CMK (cell line): ENCODE results near the gene ZDHHC13.

ENCODE experiments used
- DNase-seq: peaks from one replicate; pipeline ENCODE4 v3.0.0-alpha.2; 2010; ENCODE audit warnings: low read depth

The ZDHHC13 gene

DNA sequence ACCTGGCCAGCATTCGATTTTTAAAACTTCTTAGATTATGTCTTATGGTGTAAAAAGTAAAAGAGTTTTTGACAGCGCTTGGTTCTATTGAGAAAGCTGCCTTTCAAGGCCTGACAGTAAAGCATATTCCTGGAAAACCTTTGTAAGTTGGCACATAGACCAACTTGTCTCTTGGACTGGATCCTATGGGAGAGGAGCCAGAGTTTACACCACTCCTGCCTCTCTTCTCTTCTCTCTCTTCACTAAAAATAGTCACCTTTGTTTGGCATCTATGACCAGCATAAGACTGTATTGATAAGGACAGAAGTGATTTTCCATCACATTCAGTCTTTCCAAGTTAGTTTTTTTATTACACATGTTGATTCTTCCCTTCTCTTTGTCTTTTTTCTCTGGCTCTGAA lies 51.1 kb downstream of the ZDHHC13 start:
- DNase-seq, result no peak

DNA sequence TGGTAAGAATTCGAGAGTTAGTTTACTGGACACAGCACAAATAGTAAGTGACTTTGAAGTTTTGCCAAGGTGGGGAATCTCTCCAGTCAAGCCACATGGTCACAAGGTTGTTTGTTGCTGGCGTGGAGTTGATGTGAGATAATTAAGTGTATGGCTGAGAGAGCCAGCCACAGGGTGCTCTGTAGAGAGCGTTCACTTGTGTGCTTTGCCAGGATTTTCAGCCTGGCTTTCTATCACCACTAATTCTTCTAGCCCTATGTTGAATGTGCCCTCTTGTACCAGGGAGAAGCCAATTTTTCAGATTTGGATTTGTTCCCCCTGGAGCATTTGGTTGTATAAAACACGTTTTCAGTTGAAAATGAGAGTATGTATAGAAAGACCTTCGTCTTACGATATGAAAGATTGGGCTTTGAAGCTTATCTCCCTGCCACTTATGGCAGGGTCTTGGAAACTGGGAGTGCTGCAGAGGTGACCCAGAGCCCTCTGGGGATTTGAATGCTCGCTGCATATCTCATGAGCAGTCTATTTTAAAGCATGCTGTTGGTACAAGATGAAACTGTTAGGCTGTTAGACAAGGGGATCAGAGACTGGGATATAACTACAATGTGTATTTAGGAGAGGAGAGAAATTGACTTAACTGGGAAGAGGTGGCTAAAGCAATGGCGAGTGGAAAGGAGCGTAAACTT lies 56.2 kb downstream of the ZDHHC13 start:
- DNase-seq, result no peak

DNA sequence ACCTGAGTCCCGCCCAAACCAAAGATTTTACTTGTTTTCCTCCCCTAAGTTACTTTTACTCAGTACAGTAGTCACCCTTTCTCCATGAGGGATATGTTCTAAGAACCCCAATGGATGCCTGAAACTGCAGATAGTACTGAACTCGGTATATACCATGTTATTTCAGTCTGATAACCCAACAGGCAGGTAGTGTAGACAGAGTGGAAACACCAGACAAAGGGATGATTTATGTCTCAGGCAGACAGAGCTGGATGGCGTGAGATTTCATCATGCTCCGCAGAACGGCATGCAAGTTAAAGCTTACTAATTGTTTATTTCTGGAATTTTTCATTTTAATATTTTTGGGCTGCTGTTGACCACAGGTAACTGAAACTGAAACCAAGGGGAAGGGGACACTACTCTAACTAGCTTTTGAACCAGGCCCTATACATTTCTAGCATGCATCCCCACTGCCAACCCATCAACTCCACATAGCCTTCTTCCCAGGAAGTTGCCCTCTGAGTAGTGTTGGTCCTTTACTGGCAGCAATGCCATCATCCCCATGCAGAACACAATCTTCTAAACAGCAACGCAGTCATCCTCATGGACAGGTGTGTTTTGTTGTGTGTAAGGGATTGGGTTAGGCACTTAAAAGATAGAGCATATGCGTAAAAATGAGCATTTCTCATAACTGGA lies 57.1 kb downstream of the ZDHHC13 start:
- DNase-seq, result no peak

DNA sequence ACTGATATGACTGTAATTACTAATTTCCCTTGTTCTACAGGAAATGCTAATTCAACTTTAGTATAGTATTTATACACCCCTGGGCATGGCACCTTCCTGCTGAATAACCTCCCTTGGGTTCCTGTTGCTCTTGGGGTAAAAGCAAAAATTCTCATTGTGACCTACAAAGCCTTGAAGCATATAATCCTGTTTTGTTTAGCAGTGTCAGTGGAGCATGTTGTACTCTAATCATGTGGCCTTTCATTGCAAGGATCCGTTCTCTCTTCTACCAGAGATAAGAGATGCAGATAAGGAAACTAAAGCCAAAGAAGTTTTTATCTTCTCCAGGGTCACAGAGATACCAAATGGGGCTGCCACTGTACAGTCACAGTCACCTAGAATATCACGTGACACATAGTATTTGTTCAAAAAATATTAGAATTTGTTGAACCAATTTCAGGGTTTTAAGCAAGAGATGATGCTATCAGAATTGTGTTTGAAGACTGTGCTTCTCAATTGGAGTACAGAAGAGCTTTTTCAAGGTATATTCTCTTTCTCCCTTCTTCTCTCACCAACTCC lies 59.7 kb downstream of the ZDHHC13 start:
- DNase-seq, result no peak

DNA sequence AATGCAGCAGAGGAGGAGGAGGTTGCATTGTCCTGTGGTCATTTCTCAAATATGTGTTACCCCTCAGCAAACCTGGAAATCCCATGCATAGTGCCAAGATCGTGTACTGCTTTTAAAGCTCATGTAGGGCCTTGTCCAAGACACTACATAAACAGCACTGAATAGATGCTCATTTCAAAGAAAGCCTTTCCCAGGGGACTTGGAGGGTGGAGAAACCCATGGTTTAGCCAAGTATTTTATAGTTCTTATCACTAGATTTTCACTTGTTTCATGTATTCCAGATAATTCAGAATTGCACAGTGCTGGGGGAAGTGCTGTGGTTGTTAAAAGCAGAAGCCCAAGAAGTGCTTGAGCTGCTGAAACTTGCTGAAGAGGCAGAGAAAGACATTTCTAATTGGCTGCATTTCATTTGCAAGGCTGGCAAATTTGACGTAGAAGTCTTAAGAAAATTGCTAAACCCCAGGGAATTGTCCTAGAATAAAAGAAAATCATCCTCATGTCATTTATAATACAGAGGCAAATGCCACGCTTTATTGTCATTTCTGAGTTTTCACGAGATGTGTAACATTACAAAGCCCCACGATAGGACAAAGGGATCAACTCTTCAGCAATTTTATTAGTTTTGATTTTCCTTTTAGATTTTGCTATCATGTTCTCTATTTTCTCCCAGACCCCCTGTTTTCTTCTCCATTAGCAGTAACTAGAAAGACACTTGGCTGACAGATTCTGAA lies 64.7 kb downstream of the ZDHHC13 start:
- no peak for DNase-seq

DNA sequence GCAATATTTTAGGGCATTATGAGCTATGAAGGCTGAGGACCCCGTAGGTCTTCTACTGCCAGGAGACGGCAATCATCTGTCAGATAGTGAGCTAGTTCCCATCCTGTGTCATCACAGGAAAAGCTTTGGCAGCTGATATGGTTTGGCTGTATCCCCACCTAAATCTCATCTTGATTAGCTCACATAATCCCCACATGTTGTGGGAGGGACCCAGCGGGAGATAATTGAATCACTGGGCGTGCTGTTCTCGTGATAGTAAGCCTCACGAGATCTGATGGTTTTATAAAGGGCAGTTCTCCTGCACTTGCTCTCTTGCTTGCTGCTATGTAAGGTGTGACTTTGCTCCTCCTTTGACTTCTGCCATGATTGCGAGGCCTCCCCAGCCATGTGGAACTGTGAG lies 66.7 kb downstream of the ZDHHC13 start:
- no peak for DNase-seq

DNA sequence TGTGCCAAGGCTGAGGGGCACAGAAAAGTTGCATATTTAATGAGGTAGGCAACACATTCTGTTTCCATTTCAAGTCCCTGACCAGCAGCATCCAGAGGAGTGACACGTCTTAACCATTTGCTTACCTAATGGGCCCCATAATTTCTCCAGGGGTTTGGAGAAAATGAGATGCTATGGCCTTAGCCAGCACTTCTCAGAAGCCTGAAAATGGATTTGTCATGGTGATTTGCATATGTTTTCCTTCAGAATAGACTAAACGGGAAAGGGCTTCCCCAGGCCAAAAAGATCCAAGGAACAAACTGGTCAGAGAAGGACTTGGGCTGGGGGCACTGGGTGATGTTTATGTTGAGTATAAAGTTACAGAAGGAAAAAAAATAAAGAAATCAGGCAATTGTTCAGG lies 68.1 kb downstream of the ZDHHC13 start:
- no peak for DNase-seq

DNA sequence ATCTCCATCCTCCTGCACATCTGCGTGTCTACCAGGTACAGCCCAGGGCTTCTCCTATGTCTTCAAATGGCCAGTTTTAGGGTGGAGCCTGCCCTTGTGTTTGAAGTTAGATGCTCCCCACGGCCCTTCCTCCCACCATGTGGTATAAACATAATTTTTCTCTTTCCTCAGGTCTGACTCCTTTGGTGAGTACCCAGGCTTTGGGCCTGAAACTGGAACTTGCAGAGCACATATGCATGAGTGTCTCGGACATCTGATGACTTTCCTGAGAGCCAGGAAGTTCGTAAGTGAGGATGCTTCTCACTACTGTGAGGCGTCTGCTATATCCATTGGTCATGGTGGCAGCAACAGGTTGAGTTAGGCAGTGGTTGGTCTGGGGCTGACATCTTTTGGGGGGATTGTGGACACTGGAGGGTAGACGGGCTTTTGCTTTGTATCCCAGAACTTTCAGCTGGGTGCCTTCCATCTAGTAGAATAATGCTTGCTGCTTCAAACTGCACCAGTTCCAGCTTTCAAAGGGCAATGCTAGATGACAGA lies 68.6 kb downstream of the ZDHHC13 start:
- no peak for DNase-seq

DNA sequence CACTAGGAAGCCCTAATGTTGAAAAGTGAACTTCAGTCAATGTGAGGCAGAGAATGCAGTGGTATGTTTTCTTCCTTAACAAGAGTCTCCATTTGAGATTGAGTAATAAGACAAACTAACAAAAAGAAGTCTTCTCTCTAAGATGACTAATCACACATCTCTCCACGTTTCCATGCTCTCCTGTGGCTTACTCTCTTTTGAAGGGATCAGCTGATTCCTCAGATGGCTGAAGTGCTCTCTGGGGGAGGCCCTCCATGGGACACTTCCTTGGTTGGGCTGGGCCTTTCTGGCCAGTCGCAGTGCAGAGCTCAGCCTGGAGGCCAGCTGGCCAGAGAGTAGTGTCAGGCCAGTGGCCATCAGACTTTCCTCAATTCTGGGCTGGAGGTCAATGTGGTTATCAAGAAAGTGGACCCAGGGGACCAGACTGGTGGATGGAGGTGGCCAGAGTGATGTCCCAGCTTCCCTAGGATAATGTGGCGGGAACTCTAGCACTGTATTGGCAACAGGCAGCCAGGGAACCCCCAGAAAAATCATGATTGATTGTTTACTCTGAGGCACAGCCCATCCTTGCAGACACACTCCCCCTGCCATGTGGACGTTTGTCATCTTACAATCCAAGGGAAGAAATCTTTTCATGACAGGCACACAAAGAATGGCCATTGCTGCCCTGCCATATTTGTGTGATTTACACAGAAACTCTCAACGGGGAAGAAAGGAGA lies 70.3 kb downstream of the ZDHHC13 start:
- DNase-seq, result no peak

DNA sequence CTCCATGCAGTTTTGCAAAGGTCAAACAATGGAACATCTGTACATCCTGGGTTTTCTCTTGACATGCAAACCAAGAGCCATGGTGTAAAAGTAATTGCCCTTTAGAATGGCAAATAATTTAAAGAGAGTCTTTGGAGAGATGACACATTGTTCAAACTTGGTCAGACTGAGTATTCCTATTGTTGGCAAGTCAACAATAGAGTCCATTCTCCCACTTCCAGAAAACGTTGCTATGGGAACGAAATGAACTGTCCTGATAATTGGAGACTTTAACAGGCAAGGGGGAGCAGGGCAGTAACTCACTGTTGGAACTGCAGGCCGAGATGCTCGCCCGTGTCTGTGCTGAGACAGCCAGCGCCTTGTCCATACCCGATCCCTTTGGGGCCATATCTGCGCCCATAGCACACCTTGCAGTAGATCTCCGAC lies 70.9 kb downstream of the ZDHHC13 start:
- no peak for DNase-seq

DNA sequence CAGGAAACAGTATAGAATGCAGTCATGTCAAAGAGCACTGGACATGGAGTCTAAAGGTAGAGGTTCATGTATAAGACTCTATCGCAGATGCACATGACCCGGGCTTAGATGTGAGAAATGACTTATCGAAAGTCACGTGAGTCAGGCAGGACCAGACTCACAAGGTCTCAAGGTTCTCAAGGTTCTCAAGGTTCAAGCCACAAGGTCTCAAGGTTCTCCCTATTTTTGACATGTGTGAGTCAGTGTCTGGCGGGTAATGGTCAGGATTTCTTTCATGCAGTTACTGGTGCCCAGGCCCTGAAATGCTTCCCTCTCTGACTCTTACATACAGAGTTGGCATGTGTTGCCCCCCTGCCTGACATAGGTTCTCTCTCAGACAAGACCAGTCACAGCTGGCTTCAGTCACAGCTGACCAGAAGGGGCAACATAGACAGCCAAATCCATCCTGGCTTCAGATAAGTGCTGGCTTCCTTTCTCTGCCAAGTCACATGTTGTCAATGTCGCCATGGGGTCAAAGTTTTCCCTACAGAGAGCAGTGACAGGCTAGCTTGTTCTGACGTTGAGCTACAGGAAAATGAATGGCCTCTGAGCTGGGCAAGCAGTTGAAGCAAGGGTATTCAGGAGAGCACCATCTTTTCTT lies 74.7 kb downstream of the ZDHHC13 start:
- DNase-seq, result no peak

DNA sequence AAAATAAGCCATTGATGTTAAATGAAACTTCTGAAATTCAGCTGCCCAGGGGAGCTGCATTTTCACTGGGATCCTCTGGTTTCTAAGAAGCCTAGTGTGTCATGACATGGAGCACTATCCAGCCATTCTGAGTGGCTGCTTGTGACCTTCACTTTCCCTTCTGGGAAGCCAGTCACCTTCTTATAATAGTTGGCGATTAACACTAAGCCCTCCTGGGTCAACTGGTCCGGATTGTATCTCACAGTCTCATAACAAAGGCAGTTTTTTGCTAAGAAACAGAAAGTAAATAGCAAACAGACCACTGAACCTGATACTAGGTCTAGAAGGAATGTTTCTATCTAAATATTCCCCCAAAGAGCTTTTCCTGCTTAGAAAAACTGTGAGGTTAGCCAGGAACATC lies 76.9 kb downstream of the ZDHHC13 start:
- DNase-seq, result no peak

DNA sequence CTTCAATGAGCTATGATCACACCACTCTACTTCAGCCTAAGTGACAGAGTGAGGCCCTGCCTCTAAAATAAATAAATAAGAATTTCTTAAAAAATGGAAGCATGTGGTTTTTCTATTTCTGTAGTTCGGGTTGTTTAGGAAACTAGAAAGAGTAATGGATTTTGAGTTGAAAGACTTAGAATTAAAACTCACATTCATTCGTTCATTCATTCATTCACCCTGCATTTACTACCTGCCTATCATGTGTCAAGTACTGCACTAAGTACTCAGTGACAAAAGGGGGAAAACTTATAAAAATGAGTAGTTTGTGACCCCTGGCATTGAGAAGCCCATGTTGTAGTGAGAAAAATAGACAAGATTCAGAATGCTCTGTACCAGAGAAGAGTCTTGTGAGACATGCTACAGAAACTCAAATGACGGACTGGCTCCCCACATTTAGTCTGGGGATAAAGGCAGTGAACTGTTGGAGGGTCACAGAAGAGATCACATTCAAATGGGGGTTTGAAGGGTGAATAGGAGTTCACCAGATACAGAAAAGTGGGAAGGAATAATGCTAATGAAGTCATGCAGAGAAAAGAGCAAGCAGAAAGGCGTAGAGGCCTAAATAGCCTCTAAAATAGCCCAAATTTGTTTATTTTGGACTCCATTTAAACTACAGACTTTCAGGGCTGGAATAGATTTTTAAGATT lies 77.8 kb downstream of the ZDHHC13 start:
- no peak for DNase-seq

DNA sequence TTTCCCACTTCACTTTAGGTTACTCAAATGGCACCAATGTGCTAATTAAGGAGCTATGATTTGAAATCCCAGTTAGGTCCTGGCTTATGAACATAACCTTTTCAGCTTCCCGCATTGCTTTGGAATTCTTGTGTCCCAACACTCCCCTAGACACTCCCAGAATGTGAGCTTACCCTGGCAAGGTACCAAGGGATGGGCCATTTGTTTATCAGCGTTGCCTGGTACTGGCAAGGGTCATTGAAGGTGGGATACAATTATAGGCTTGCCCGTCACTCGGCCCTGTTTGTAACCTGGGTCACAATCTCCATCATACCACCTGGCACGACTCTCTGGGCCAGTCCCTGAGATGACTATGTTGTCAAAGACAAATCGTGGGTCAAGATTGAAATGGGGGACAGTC lies 79.5 kb downstream of the ZDHHC13 start:
- DNase-seq, result no peak

DNA sequence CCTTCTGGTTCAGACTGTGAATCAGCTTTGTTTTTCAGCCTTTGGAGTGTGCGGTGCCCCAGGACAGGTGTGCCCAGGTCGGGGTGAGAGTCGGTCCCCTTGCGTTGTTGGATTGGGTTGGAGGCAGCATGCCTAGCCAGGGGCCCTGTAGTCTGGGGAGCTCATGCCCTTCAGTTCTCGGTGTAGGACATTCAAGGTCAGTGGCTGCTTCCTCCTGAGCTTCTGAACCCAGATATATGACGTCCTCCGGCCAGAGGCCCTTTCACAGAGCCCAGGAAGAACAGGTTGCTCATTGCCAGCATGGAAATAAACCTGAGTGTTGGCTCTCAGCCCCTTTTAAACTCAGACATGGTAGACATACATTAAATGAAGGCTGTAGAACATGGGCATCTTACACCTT lies 82.1 kb downstream of the ZDHHC13 start:
- no peak for DNase-seq

DNA sequence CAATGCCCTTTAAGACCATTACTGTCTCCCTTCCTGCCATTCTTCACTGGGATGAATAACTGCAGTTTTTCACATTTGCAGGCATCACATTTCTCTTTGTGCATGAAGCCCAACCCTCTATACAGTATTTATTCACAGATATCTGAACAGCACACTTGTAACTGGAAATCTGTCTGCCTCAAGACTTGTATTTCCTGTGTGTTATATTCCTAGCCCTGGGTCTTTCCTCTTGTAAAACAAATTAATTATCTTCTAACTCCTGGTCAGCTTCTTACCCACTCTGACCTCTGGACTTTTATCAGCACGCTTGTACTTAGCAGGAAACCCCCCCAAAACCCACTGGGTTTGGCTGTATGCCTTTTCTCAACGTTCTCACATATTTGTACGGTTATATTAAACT lies 82.8 kb downstream of the ZDHHC13 start:
- DNase-seq, result no peak

DNA sequence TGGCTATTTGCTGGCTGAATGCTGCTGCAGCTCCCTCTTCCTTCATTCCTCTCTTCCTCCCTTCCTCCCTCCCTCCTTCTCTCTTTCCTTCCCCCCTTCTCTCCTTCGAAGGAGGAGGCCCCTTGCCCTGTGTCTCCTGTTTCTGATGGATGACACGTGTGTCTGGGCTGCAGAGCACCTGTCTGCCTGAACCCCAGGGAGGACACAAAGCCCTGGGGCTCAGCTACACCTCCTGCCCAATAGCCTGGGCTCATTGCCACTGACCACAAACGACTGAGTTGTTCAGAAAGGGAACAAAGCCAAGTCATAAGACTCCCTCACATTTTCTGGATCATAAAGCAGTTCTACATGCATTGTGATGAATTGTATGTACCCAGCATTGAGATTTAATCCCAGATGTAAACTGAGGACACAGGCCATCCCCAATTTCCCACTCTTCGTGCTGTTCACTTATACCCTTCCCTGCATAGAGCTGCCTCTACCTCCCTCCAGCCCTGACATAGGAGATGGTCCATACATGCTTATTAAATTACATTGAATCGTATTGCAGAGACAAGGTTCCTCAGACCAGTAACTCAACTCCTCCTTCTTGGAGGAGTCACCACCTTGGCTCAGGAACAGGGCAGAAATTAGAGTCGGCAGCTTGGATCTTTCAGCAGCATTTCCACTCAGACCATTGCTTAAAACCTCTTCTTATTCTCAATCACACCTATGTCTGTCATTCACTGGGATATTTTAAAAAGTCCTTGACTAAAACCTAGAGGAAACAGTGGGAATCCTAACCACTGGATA lies 83.6 kb downstream of the ZDHHC13 start:
- DNase-seq, result no peak

DNA sequence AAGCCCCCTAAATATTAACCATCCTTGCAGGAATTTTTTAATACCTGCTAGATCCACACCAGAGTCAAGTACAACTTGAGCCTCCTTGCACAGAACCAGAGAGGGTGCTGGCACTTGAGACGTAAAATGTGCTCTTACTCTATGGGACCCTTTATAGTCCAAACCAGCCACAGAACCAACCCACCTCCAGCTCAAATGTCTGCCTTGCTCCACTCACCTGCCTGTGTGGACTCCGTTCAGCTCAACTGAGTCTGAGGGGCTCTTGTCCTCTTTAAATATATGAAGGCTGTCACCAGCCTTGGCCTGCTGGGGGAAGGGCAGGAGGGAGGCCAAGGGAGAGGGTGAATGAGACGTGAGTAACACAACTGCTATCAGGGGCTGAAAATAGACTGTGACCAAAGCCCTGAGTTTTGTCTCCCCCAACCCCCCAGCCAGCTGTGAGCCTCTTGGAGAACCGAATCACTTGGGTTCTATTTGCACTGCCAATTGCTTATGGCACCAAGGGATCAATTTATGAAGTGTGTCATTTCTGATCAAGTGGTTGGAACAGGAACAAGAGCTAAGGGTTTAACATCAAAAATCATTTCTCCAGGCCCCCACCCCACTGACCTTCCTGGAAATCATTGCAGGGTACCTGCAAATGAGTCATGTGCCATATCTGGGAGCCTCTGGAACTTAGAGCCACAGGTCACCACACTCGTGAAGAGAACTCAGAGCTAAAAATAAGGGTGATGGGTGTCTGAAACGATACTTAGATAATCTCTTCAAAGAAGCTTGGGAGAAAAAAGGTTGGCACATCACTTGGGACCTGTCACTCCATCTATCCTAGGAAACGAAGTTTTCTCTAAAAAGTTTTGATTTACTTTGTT lies 85.0 kb downstream of the ZDHHC13 start, which contains the start of gene CSRP3:
TSS of gene CSRP3 (minus strand) at position 247 of the 869 bp plus-strand sequence. CDS start 9,535 bp downstream, outside the sequence.
- no peak for DNase-seq

DNA sequence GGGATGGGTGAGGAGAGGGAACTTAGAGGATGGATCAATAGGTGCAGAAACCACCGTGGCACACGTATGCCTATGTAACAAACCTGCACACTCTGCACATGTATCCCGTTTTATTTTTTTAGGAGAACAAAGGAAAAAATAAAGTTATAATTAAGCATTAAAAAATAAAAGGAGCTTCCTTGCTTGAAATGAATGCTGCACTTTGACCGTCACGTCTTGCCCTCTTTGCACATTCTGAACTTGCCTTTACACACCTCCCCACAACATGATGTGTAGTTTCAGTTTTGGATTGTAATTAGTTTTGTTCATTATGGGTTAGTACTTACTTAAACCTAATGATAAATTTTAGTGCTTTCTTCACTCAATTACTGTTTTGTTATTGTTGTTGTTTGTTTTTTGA lies 87.9 kb downstream of the ZDHHC13 start:
- DNase-seq, result no peak
